SK-N-SH treated with all-trans-retinoic acid at 6 μM for 48 hours (cell line): ENCODE data around the gene POLR2E.

Experiments
- ATAC-seq: fragments of 200-7000 bp; cut with Tn5 transposase; 3 replicates; pipeline ENCODE4 v1.9.1; 2020; ENCODE audit warnings: mild to moderate bottlenecking, moderate library complexity
- ARNTL ChIP-seq: fragments of 450-650 bp; formaldehyde crosslinking; IDR thresholded peaks from 2 replicates; pipeline ENCODE4 v1.5.0; 2020; ENCODE audit warnings: low read depth, mild to moderate bottlenecking, moderate library complexity, borderline replicate concordance
- BACH2 ChIP-seq: fragments of 250-450 bp; sonication (Bioruptor Pico); IDR thresholded peaks from 2 replicates; pipeline ENCODE4 v1.9.0; 2021; ENCODE audit warnings: mild to moderate bottlenecking, borderline replicate concordance
- CSDC2 ChIP-seq: fragments of 250-450 bp; sonication (Bioruptor Pico); IDR thresholded peaks from 2 replicates; pipeline ENCODE4 v1.5.0; 2020; ENCODE audit warnings: mild to moderate bottlenecking, moderate library complexity
- CSRNP3 ChIP-seq: fragments of 250-450 bp; sonication (Bioruptor Pico); IDR thresholded peaks from 2 replicates; pipeline ENCODE4 v1.5.1; 2021; ENCODE audit warnings: mild to moderate bottlenecking, moderate library complexity
- ESRRG ChIP-seq: fragments of 250-450 bp; sonication (Bioruptor Pico); IDR thresholded peaks from 2 replicates; pipeline ENCODE4 v1.6.1; 2021; ENCODE audit warnings: mild to moderate bottlenecking
- GLIS3 ChIP-seq: fragments of 250-450 bp; sonication (Bioruptor Pico); IDR thresholded peaks from 2 replicates; pipeline ENCODE4 v1.5.0; 2020; ENCODE audit warnings: mild to moderate bottlenecking, moderate library complexity
- ISL1 ChIP-seq: fragments of 250-450 bp; sonication (Bioruptor Pico); IDR thresholded peaks from 2 replicates; pipeline ENCODE4 v2.1.2; 2022; ENCODE audit warnings: mild to moderate bottlenecking, moderate library complexity
- OSR1 ChIP-seq: fragments of 250-450 bp; sonication (Bioruptor Pico); IDR thresholded peaks from 2 replicates; pipeline ENCODE4 v1.8.0; 2022; ENCODE audit warnings: moderate library complexity, mild to moderate bottlenecking, inconsistent platforms
- PATZ1 ChIP-seq: fragments of 250-450 bp; sonication (Bioruptor Pico); IDR thresholded peaks from 2 replicates; pipeline ENCODE4 v1.8.0; 2020; ENCODE audit warnings: mild to moderate bottlenecking, moderate library complexity, borderline replicate concordance
- POU6F1 ChIP-seq: fragments of 250-450 bp; sonication (Bioruptor Pico); IDR thresholded peaks from 2 replicates; pipeline ENCODE4 v1.8.0; 2021; ENCODE audit warnings: low read depth, mild to moderate bottlenecking, moderate library complexity, borderline replicate concordance
- RARB ChIP-seq: fragments of 250-450 bp; sonication (Bioruptor Pico); IDR thresholded peaks from 2 replicates; pipeline ENCODE4 v1.8.0; 2021; ENCODE audit warnings: mild to moderate bottlenecking, moderate library complexity
- SNAI2 ChIP-seq: fragments of 250-450 bp; sonication (Bioruptor Pico); IDR thresholded peaks from 2 replicates; pipeline ENCODE4 v1.5.0; 2020; ENCODE audit warnings: mild to moderate bottlenecking, moderate library complexity
- TCF4 ChIP-seq: fragments of 250-450 bp; sonication (Bioruptor Pico); IDR thresholded peaks from 2 replicates; pipeline ENCODE4 v1.8.0; 2021; ENCODE audit warnings: mild to moderate bottlenecking, moderate library complexity, borderline replicate concordance
- TOX ChIP-seq: fragments of 250-450 bp; sonication (Bioruptor Pico); IDR thresholded peaks from 2 replicates; pipeline ENCODE4 v1.8.0; 2021; ENCODE audit warnings: mild to moderate bottlenecking, moderate library complexity, borderline replicate concordance
- TSHZ2 ChIP-seq: fragments of 250-450 bp; sonication (Bioruptor Pico); IDR thresholded peaks from 2 replicates; pipeline ENCODE4 v1.5.0; 2020; ENCODE audit warnings: mild to moderate bottlenecking, moderate library complexity
- ZC3H10 ChIP-seq: fragments of 250-450 bp; sonication (Bioruptor Pico); IDR thresholded peaks from 2 replicates; pipeline ENCODE4 v1.5.1; 2021; ENCODE audit warnings: mild to moderate bottlenecking, moderate library complexity
- ZFP3 ChIP-seq: fragments of 250-450 bp; sonication (Bioruptor Pico); IDR thresholded peaks from 2 replicates; pipeline ENCODE4 v1.5.0; 2020; ENCODE audit warnings: mild to moderate bottlenecking, moderate library complexity
- ZFP30 ChIP-seq: fragments of 450-650 bp; formaldehyde crosslinking; IDR thresholded peaks from 2 replicates; pipeline ENCODE4 v1.5.0; 2022; ENCODE audit warnings: mild to moderate bottlenecking, moderate library complexity
- ZNF565 ChIP-seq: fragments of 450-650 bp; formaldehyde crosslinking; conservative IDR thresholded peaks from 2 replicates; pipeline ENCODE4 v1.5.0; 2020; ENCODE audit warnings: low read depth, mild to moderate bottlenecking, moderate library complexity
- ZNF70 ChIP-seq: fragments of 450-650 bp; formaldehyde crosslinking; IDR thresholded peaks from 2 replicates; pipeline ENCODE4 v1.5.0; 2020; ENCODE audit warnings: mild to moderate bottlenecking, moderate library complexity
- ZNF8 ChIP-seq: fragments of 450-650 bp; formaldehyde crosslinking; IDR thresholded peaks from 2 replicates; pipeline ENCODE4 v1.5.0; 2020; ENCODE audit warnings: mild to moderate bottlenecking, moderate library complexity

POLR2E gene

GRCh38 chr19:1051791-1052190 is 43.4 kb downstream of the POLR2E start:
- TF ChIP-seq ZFP3 (no peak; the same call in none of the 2 replicates), ARNTL (CRISPR knock-in tag) (no peak), RARB (CRISPR knock-in tag) (no peak), GLIS3 (no peak), ZNF565 (CRISPR knock-in tag) (no peak), ZNF8 (CRISPR knock-in tag) (no peak), TOX (CRISPR knock-in tag) (no peak), PATZ1 (CRISPR knock-in tag) (no peak), ZC3H10 (CRISPR knock-in tag) (no peak), ZNF70 (CRISPR knock-in tag) (no peak), TSHZ2 (CRISPR knock-in tag) (no peak), CSRNP3 (CRISPR knock-in tag) (no peak), TCF4 (CRISPR knock-in tag) (no peak), CSDC2 (CRISPR knock-in tag) (no peak), BACH2 (CRISPR knock-in tag) (no peak), ZFP30 (CRISPR knock-in tag) (no peak), ESRRG (CRISPR knock-in tag) (no peak), POU6F1 (CRISPR knock-in tag) (no peak), SNAI2 (no peak)
- no peak for ATAC-seq

GRCh38 chr19:1050989-1051788 is 44.0 kb downstream of the POLR2E start:
- TF ChIP-seq ZNF8 (CRISPR knock-in tag) (no peak), OSR1 (CRISPR knock-in tag) (no peak), ISL1 (no peak), ZFP30 (CRISPR knock-in tag) (no peak), ZC3H10 (CRISPR knock-in tag) (no peak), ESRRG (CRISPR knock-in tag) (no peak), ZFP3 (peak; percentile 99), PATZ1 (CRISPR knock-in tag) (no peak)
- ATAC-seq: no peak
